ENCODE measurements around the gene KLF13. TPM values are rescaled to one million over a fixed set of nuclear protein-coding genes. Genes with fewer than 3 reads are reported as not detected.
"Not testable (repeated sequence)": the region's sequence is repeated elsewhere in the genome, so short reads cannot be mapped to it uniquely, and the experiment has no call there.

Gene KLF13
- total RNA-seq, 1 donor from 2014 or later: 30.8 TPM

GRCh38 chr15:31346367-31347066 is 19.9 kb downstream of the KLF13 start:
- no peak for DNase-seq

- DNase-seq: no peak
Measured at GRCh38 chr15:31347067-31347975, 20.7 kb downstream of the KLF13 start.

- DNase-seq: no peak
Measured at GRCh38 chr15:31347981-31348803, 21.6 kb downstream of the KLF13 start.

- no peak for DNase-seq
Measured at GRCh38 chr15:31349233-31350141, 22.9 kb downstream of the KLF13 start.

GRCh38 chr15:31350771-31351170 is 24.1 kb downstream of the KLF13 start:
- no peak for DNase-seq

- no peak for DNase-seq
Measured at GRCh38 chr15:31352339-31352751, 25.7 kb downstream of the KLF13 start.

- peak; percentile 84 for DNase-seq
Measured at GRCh38 chr15:31352911-31353811, 26.5 kb downstream of the KLF13 start.

GRCh38 chr15:31353931-31354330 is 27.3 kb downstream of the KLF13 start:
- no peak for DNase-seq

GRCh38 chr15:31356097-31356496 is 29.5 kb downstream of the KLF13 start:
- not testable (repeated sequence) for DNase-seq

- DNase-seq: no peak
Measured at GRCh38 chr15:31357148-31357547, 30.5 kb downstream of the KLF13 start.

GRCh38 chr15:31358163-31358562 is 31.5 kb downstream of the KLF13 start:
- DNase-seq: no peak

GRCh38 chr15:31358957-31359701 is 32.5 kb downstream of the KLF13 start:
- no peak for DNase-seq

GRCh38 chr15:31359702-31360111 is 33.1 kb downstream of the KLF13 start:
- DNase-seq: no peak

GRCh38 chr15:31360158-31360561 is 33.5 kb downstream of the KLF13 start:
- no peak for DNase-seq

- DNase-seq: no peak
Measured at GRCh38 chr15:31360843-31361763, 34.5 kb downstream of the KLF13 start.

GRCh38 chr15:31361764-31362515 is 35.3 kb downstream of the KLF13 start:
- no peak for DNase-seq

- DNase-seq: no peak
Measured at GRCh38 chr15:31362886-31363285, 36.3 kb downstream of the KLF13 start.

All from skin of body (tissue), 2 donors.